ENCODE data around the gene ABL2.

GRCh38 chr1:179115181-179115580 lies 114.3 kb downstream of the ABL2 start:
- TF ChIP-seq POLR2A (IDR thresholded peaks at IDR 0.05) (no peak), CTCF (IDR thresholded peaks at IDR 0.05) (no peak), POLR2AphosphoS5 (IDR thresholded peaks at IDR 0.05) (no peak)
